NCI-H1417 (cell line): ENCODE data around the gene HMGN3.
"Not testable (repeated sequence)": the region's sequence is repeated elsewhere in the genome, so short reads cannot be mapped to it uniquely, and the experiment has no call there.

Experiments used
- DNase-seq, 3 experiments: peaks; one replicate each; lab custom pipeline; 2025; lab: John Stamatoyannopoulos, UW

HMGN3 gene

GRCh38 chr6:79234150-79235022 lies at the start of gene HMGN3:
Gene HMGN3, minus strand, starts transcription at chr6:79234682.
- peak; percentile 94 to 97 (median 96) for DNase-seq

- DNase-seq, result no peak
Observed at GRCh38 chr6:79280756-79281155, 46.3 kb upstream of the HMGN3 start.

GRCh38 chr6:79277109-79277508 lies 42.6 kb upstream of the HMGN3 start:
- no peak for DNase-seq

GRCh38 chr6:79269877-79270276 lies 35.4 kb upstream of the HMGN3 start:
- DNase-seq, result no peak

- DNase-seq, result no peak
Observed at GRCh38 chr6:79267128-79267527, 32.6 kb upstream of the HMGN3 start.

- no peak for DNase-seq
Observed at GRCh38 chr6:79266051-79266450, 31.6 kb upstream of the HMGN3 start.

- no peak for DNase-seq
Observed at GRCh38 chr6:79263359-79263758, 28.9 kb upstream of the HMGN3 start.

- DNase-seq, result no peak
Observed at GRCh38 chr6:79261666-79262065, 27.2 kb upstream of the HMGN3 start.

GRCh38 chr6:79260772-79261171 lies 26.3 kb upstream of the HMGN3 start:
- DNase-seq, result no peak

GRCh38 chr6:79257381-79258205 lies 23.1 kb upstream of the HMGN3 start:
- DNase-seq, result no peak

GRCh38 chr6:79256770-79257169 lies 22.3 kb upstream of the HMGN3 start:
- not testable (repeated sequence) for DNase-seq

- not testable (repeated sequence) for DNase-seq
Observed at GRCh38 chr6:79255086-79255485, 20.6 kb upstream of the HMGN3 start.

GRCh38 chr6:79250559-79250958 lies 16.1 kb upstream of the HMGN3 start:
- no peak for DNase-seq

- peak in 1 of 3 experiments; percentile 4 for DNase-seq
Observed at GRCh38 chr6:79250107-79250514, 15.6 kb upstream of the HMGN3 start.

GRCh38 chr6:79249136-79249535 lies 14.7 kb upstream of the HMGN3 start:
- DNase-seq, result no peak

- DNase-seq, result no peak
Observed at GRCh38 chr6:79246891-79247290, 12.4 kb upstream of the HMGN3 start.

GRCh38 chr6:79241228-79241627 lies 6.7 kb upstream of the HMGN3 start:
- no peak for DNase-seq

- no peak for DNase-seq
Observed at GRCh38 chr6:79240509-79240908, 6.0 kb upstream of the HMGN3 start.

GRCh38 chr6:79239536-79240168 lies 5.2 kb upstream of the HMGN3 start:
- DNase-seq, result no peak

- no peak for DNase-seq
Observed at GRCh38 chr6:79238919-79239318, 4.4 kb upstream of the HMGN3 start.

GRCh38 chr6:79236711-79237110 lies 2.2 kb upstream of the HMGN3 start:
- DNase-seq, result no peak

- DNase-seq, result peak; percentile 70 to 90 (median 83)
Observed at GRCh38 chr6:79233611-79234149, 802 bp downstream of the HMGN3 start.
